Right renal cortex interstitium (tissue), 3 donors: Measurements from ENCODE around the gene CASP5. TPM values are rescaled to one million over a fixed set of nuclear protein-coding genes. Genes with fewer than 3 reads are reported as not detected.
"Not testable (repeated sequence)": the region's sequence is repeated elsewhere in the genome, so short reads cannot be mapped to it uniquely, and the experiment has no call there.

Experiments used
- DNase-seq, 3 donors: peaks; one replicate each; pipeline ENCODE4 v3.0.0-alpha.2; 2013; ENCODE audit warnings: low read depth in 3 of 3, low spot score in 2 of 3
- polyA plus RNA-seq, 3 donors: library from polyadenylated mRNA; unstranded; fragments of 120-200 nt; gene quantifications; one replicate each; pipeline ENCODE4 v1.2.1, GENCODE V29; 2013; ENCODE audit not compliant: insufficient read length in 3 of 3

CASP5 gene
- not detected for polyA plus RNA-seq

GRCh38 chr11:105023003-105023402 is at the start of gene CASP5:
TSS of gene CASP5 (minus strand) at chr11:105023168. CDS start at chr11:105023136, 32 bp downstream.
- DNase-seq = no peak

- DNase-seq = not testable (repeated sequence)
These were observed 49.1 kb upstream of the CASP5 start for GRCh38 chr11:105072080-105072479.

- no peak for DNase-seq
These were observed 48.2 kb upstream of the CASP5 start for GRCh38 chr11:105071089-105071732.

GRCh38 chr11:105070306-105070705 is 47.3 kb upstream of the CASP5 start:
- no peak for DNase-seq

- DNase-seq = not testable (repeated sequence)
These were observed 46.8 kb upstream of the CASP5 start for GRCh38 chr11:105069749-105070148.

GRCh38 chr11:105063245-105063941 is 40.4 kb upstream of the CASP5 start:
- not testable (repeated sequence) for DNase-seq

GRCh38 chr11:105057432-105057831 is 34.5 kb upstream of the CASP5 start:
- no peak for DNase-seq

- DNase-seq = no peak
These were observed 33.5 kb upstream of the CASP5 start for GRCh38 chr11:105056446-105056845.

- DNase-seq = no peak
These were observed 31.9 kb upstream of the CASP5 start for GRCh38 chr11:105054723-105055493.

- no peak for DNase-seq
These were observed 29.5 kb upstream of the CASP5 start for GRCh38 chr11:105052487-105052886.

GRCh38 chr11:105051559-105051958 is 28.6 kb upstream of the CASP5 start:
- no peak for DNase-seq

- no peak for DNase-seq
These were observed 26.5 kb upstream of the CASP5 start for GRCh38 chr11:105049481-105049880.

- DNase-seq = no peak
These were observed 24.1 kb upstream of the CASP5 start for GRCh38 chr11:105046898-105047579.

GRCh38 chr11:105045676-105046296 is 22.8 kb upstream of the CASP5 start:
- DNase-seq = no peak

GRCh38 chr11:105044557-105045524 is 21.9 kb upstream of the CASP5 start, which contains the start of gene CARD16:
TSS of gene CARD16 (minus strand) at chr11:105045335. CDS start at chr11:105045297, 38 bp downstream.
- not testable (repeated sequence) for DNase-seq

GRCh38 chr11:105042178-105042577 is 19.2 kb upstream of the CASP5 start:
- no peak for DNase-seq

- no peak for DNase-seq
These were observed 17.7 kb upstream of the CASP5 start for GRCh38 chr11:105040703-105041102.

- DNase-seq = no peak
These were observed 12.0 kb upstream of the CASP5 start, which contains the start of gene CASP1 for GRCh38 chr11:105034813-105035620. TSS of gene CASP1 (minus strand) at chr11:105035144. CDS start at chr11:105035113, 31 bp downstream.
